ENCODE results near the gene GPR25. TPM values are rescaled to one million over a fixed set of nuclear protein-coding genes. Genes with fewer than 3 reads are reported as not detected.

Gene GPR25
- total and polyA plus RNA-seq, 4 experiments from 2014 or later: 7.7 to 66.5 (median 16.1) TPM

GRCh38 chr1:200888349-200888838, 15.6 kb downstream of the GPR25 start:
- peaks cover 79% of the 10 kb centered on the region for H3K4me1 ChIP-seq (ENCODE audit: insufficient read depth, low read length)
- Mint-ChIP-seq H3K27me3 (peaks cover 0 to 8% of the 10 kb centered on the region in 2 donors), H3K9me3 (no peaks in the 10 kb centered on the region), H3K4me1 (peaks cover 44 to 79% (median 58%) of the 10 kb centered on the region in 4 donors), H3K4me3 (peak overlapping the region; percentile 59 to 85 (median 82)), H3K27ac (peak overlapping the region; percentile 66 to 92 (median 87)), H3K36me3 (no peaks in the 10 kb centered on the region)
- CTCF ChIA-PET (ENCODE audit: partially characterized antibody): interaction anchor here (0.7 to 2.7 kb wide), 12 partner anchors 10 to 266 kb away, joined by 3 to 16 read pairs (median 4); partner anchors contain the start of gene GPR25
- POLR2A ChIA-PET (ENCODE audit: partially characterized antibody): interaction anchor here (0.6 to 2.8 kb wide), 12 partner anchors 8 to 82 kb away, joined by 3 to 34 read pairs (median 6); partner anchors contain the start of gene GPR25
- peak overlapping the region; percentile 57 for H3K27ac ChIP-seq (ENCODE audit: low read depth, low read length)
- H3K4me3 ChIP-seq (ENCODE audit: low read length in 2 of 2): peak overlapping the region in 1 of 2 donors; percentile 43
- H3K9me3 ChIP-seq (ENCODE audit: control insufficient read depth in 1 of 2, low read length in 2 of 2): no peaks in the 10 kb centered on the region
- peak; percentile 66 to 85 (median 76) for DNase-seq
- intact Hi-C loops (cut with micrococcal nuclease): loop anchor here (2.0 kb wide), 2 partner anchors 16 to 18 kb away; no protein-coding TSS in a partner anchor
- H3K36me3 ChIP-seq (ENCODE audit: insufficient read depth, low read length): no peaks in the 10 kb centered on the region
- H3K27me3 ChIP-seq (ENCODE audit: insufficient read depth, low read length): no peaks in the 10 kb centered on the region

- H3K36me3 ChIP-seq (ENCODE audit: insufficient read depth, low read length): no peaks in the 10 kb centered on the region
- H3K4me1 Mint-ChIP-seq: peaks cover 39 to 67% (median 50%) of the 10 kb centered on the region in 4 donors
- H3K27ac Mint-ChIP-seq: peak overlapping the region; percentile 72 to 92 (median 81)
- peaks cover 0 to 8% of the 10 kb centered on the region in 2 donors for H3K27me3 Mint-ChIP-seq
- H3K4me3 ChIP-seq (ENCODE audit: low read length in 2 of 2): no peak overlapping the region
- H3K4me1 ChIP-seq (ENCODE audit: insufficient read depth, low read length): peaks cover 71% of the 10 kb centered on the region
- no peak for DNase-seq
- no peak overlapping the region for H3K27ac ChIP-seq (ENCODE audit: low read depth, low read length)
- ChIA-PET POLR2A (ENCODE audit: partially characterized antibody) (interaction anchor here (1.1 to 2.8 kb wide), 3 partner anchors 11 to 81 kb away, joined by 3 to 34 read pairs (median 4); no protein-coding TSS in a partner anchor), CTCF (ENCODE audit: partially characterized antibody) (interaction anchor here (1.4 to 2.7 kb wide), 5 partner anchors 11 to 267 kb away, joined by 5 to 16 read pairs (median 8); no protein-coding TSS in a partner anchor)
- intact Hi-C loops (cut with micrococcal nuclease): loop anchor here (2.0 kb wide), 2 partner anchors 15 to 19 kb away; no protein-coding TSS in a partner anchor
- no peaks in the 10 kb centered on the region for H3K9me3 Mint-ChIP-seq
- peak overlapping the region; percentile 59 to 85 (median 80) for H3K4me3 Mint-ChIP-seq
- no peaks in the 10 kb centered on the region for H3K9me3 ChIP-seq (ENCODE audit: control insufficient read depth in 1 of 2, low read length in 2 of 2)
- no peaks in the 10 kb centered on the region for H3K27me3 ChIP-seq (ENCODE audit: insufficient read depth, low read length)
- H3K36me3 Mint-ChIP-seq: no peaks in the 10 kb centered on the region
Observed at GRCh38 chr1:200889571-200889970, 16.8 kb downstream of the GPR25 start.

- Mint-ChIP-seq H3K4me3 (peak overlapping the region in 7 of 8 donors; percentile 21 to 82 (median 76)), H3K36me3 (no peaks in the 10 kb centered on the region), H3K9me3 (no peaks in the 10 kb centered on the region), H3K27me3 (peaks cover 0 to 8% of the 10 kb centered on the region in 2 donors), H3K27ac (peak overlapping the region in 5 of 7 donors; percentile 12 to 92 (median 69)), H3K4me1 (peaks cover 39 to 66% (median 50%) of the 10 kb centered on the region in 4 donors)
- no peaks in the 10 kb centered on the region for H3K36me3 ChIP-seq (ENCODE audit: insufficient read depth, low read length)
- H3K9me3 ChIP-seq (ENCODE audit: control insufficient read depth in 1 of 2, low read length in 2 of 2): no peaks in the 10 kb centered on the region
- H3K4me1 ChIP-seq (ENCODE audit: insufficient read depth, low read length): peaks cover 67% of the 10 kb centered on the region
- H3K27me3 ChIP-seq (ENCODE audit: insufficient read depth, low read length): no peaks in the 10 kb centered on the region
- ChIA-PET POLR2A (ENCODE audit: partially characterized antibody) (interaction anchor here (2.8 kb wide), 1 partner anchor 12 kb away, joined by 34 read pairs; no protein-coding TSS in a partner anchor), CTCF (ENCODE audit: partially characterized antibody) (interaction anchor here (1.4 to 2.7 kb wide), 5 partner anchors 11 to 268 kb away, joined by 3 to 16 read pairs (median 7); no protein-coding TSS in a partner anchor)
- no peak overlapping the region for H3K27ac ChIP-seq (ENCODE audit: low read depth, low read length)
- intact Hi-C loops (cut with micrococcal nuclease): loop anchor here (10.0 kb wide), 1 partner anchor 75 kb away; no protein-coding TSS in a partner anchor
- no peak overlapping the region for H3K4me3 ChIP-seq (ENCODE audit: low read length in 2 of 2)
- no peak for DNase-seq
Observed at GRCh38 chr1:200890027-200890426, 17.2 kb downstream of the GPR25 start.

- intact Hi-C loops (cut with micrococcal nuclease): loop anchor here (10.0 kb wide), 1 partner anchor 74 kb away; no protein-coding TSS in a partner anchor
- Mint-ChIP-seq H3K36me3 (no peaks in the 10 kb centered on the region), H3K9me3 (no peaks in the 10 kb centered on the region), H3K4me3 (peak overlapping the region; percentile 59 to 84 (median 76)), H3K27me3 (peaks cover 0 to 8% of the 10 kb centered on the region in 2 donors), H3K4me1 (peaks cover 33 to 58% (median 45%) of the 10 kb centered on the region in 4 donors), H3K27ac (peak overlapping the region in 5 of 7 donors; percentile 42 to 88 (median 69))
- Histone ChIP-seq H3K27ac (ENCODE audit: low read depth, low read length) (peak overlapping the region; percentile 28), H3K27me3 (ENCODE audit: insufficient read depth, low read length) (no peaks in the 10 kb centered on the region), H3K9me3 (ENCODE audit: control insufficient read depth in 1 of 2, low read length in 2 of 2) (no peaks in the 10 kb centered on the region), H3K36me3 (ENCODE audit: insufficient read depth, low read length) (no peaks in the 10 kb centered on the region), H3K4me3 (ENCODE audit: low read length in 2 of 2) (peak overlapping the region; percentile 24 to 55), H3K4me1 (ENCODE audit: insufficient read depth, low read length) (peaks cover 59% of the 10 kb centered on the region)
- CTCF ChIA-PET (ENCODE audit: partially characterized antibody): interaction anchor here (0.7 to 2.3 kb wide), 6 partner anchors 10 to 151 kb away, joined by 3 to 8 read pairs (median 3); no protein-coding TSS in a partner anchor
- POLR2A ChIA-PET (ENCODE audit: partially characterized antibody): interaction anchor here (0.7 to 1.4 kb wide), 5 partner anchors 13 to 24 kb away, joined by 3 to 6 read pairs (median 4); no protein-coding TSS in a partner anchor
- no peak for DNase-seq
Observed at GRCh38 chr1:200890818-200891773, 18.3 kb downstream of the GPR25 start.

- DNase-seq: no peak
- H3K27me3 ChIP-seq (ENCODE audit: insufficient read depth, low read length): no peaks in the 10 kb centered on the region
- H3K36me3 ChIP-seq (ENCODE audit: insufficient read depth, low read length): no peaks in the 10 kb centered on the region
- H3K4me3 Mint-ChIP-seq: peak overlapping the region; percentile 59 to 84 (median 76)
- no peaks in the 10 kb centered on the region for H3K36me3 Mint-ChIP-seq
- ChIA-PET POLR2A (ENCODE audit: partially characterized antibody) (interaction anchor here (1.0 to 1.4 kb wide), 2 partner anchors 14 to 22 kb away, joined by 3 to 6 read pairs; no protein-coding TSS in a partner anchor), CTCF (ENCODE audit: partially characterized antibody) (interaction anchor here (1.0 to 2.3 kb wide), 2 partner anchors 12 to 151 kb away, joined by 3 to 8 read pairs; no protein-coding TSS in a partner anchor)
- H3K27me3 Mint-ChIP-seq: peaks cover 0 to 8% of the 10 kb centered on the region in 2 donors
- H3K4me1 ChIP-seq (ENCODE audit: insufficient read depth, low read length): peaks cover 53% of the 10 kb centered on the region
- H3K4me3 ChIP-seq (ENCODE audit: low read length in 2 of 2): peak overlapping the region; percentile 24 to 55
- peak overlapping the region in 3 of 7 donors; percentile 6 to 23 (median 8) for H3K27ac Mint-ChIP-seq
- intact Hi-C loops (cut with micrococcal nuclease): loop anchor here (10.0 kb wide), 1 partner anchor 73 kb away; no protein-coding TSS in a partner anchor
- no peak overlapping the region for H3K27ac ChIP-seq (ENCODE audit: low read depth, low read length)
- H3K9me3 ChIP-seq (ENCODE audit: control insufficient read depth in 1 of 2, low read length in 2 of 2): no peaks in the 10 kb centered on the region
- H3K9me3 Mint-ChIP-seq: no peaks in the 10 kb centered on the region
- peaks cover 31 to 53% (median 42%) of the 10 kb centered on the region in 4 donors for H3K4me1 Mint-ChIP-seq
Observed at GRCh38 chr1:200891774-200892157, 19.0 kb downstream of the GPR25 start.

GRCh38 chr1:200892546-200892945, 19.8 kb downstream of the GPR25 start:
- H3K4me1 ChIP-seq (ENCODE audit: insufficient read depth, low read length): peaks cover 45% of the 10 kb centered on the region
- Mint-ChIP-seq H3K36me3 (no peaks in the 10 kb centered on the region), H3K27ac (peak overlapping the region in 1 of 7 donors; percentile 37), H3K27me3 (peaks cover 0 to 8% of the 10 kb centered on the region in 2 donors), H3K4me1 (peaks cover 26 to 46% (median 36%) of the 10 kb centered on the region in 4 donors), H3K4me3 (peak overlapping the region in 4 of 8 donors; percentile 49 to 84 (median 77)), H3K9me3 (no peaks in the 10 kb centered on the region)
- DNase-seq: no peak
- no peaks in the 10 kb centered on the region for H3K9me3 ChIP-seq (ENCODE audit: control insufficient read depth in 1 of 2, low read length in 2 of 2)
- H3K27ac ChIP-seq (ENCODE audit: low read depth, low read length): no peak overlapping the region
- ChIA-PET CTCF (ENCODE audit: partially characterized antibody) (interaction anchor here (0.7 kb wide), 1 partner anchor 87 kb away, joined by 4 read pairs; no protein-coding TSS in a partner anchor), POLR2A (ENCODE audit: partially characterized antibody) (interaction anchor here (1.4 kb wide), 1 partner anchor 13 kb away, joined by 6 read pairs; no protein-coding TSS in a partner anchor)
- intact Hi-C loops (cut with micrococcal nuclease): loop anchor here (10.0 kb wide), 1 partner anchor 72 kb away; no protein-coding TSS in a partner anchor
- no peaks in the 10 kb centered on the region for H3K36me3 ChIP-seq (ENCODE audit: insufficient read depth, low read length)
- H3K4me3 ChIP-seq (ENCODE audit: low read length in 2 of 2): no peak overlapping the region
- H3K27me3 ChIP-seq (ENCODE audit: insufficient read depth, low read length): no peaks in the 10 kb centered on the region

Data from CD4-positive, alpha-beta memory T cell (primary cell).